HK-2 (cell line): ENCODE data around the gene DYDC1.
"Not testable (repeated sequence)": the region's sequence is repeated elsewhere in the genome, so short reads cannot be mapped to it uniquely, and the experiment has no call there.

Experiments
- DNase-seq: peaks from one replicate; pipeline ENCODE4 v3.0.0-alpha.2; 2018; ENCODE audit not compliant: unreplicated experiment

DYDC1 gene

GRCh38 chr10:80356563-80356988 is at the start of gene DYDC1, which contains the start of gene DYDC2:
TSS of gene DYDC1 (minus strand) at chr10:80356755. CDS start at chr10:80352601, 4,154 bp downstream.
TSS of gene DYDC2 (plus strand) at chr10:80356781. CDS start at chr10:80362444, 5,663 bp downstream.
- DNase-seq, result no peak

- no peak for DNase-seq
Measured at GRCh38 chr10:80406204-80406603, 49.6 kb upstream of the DYDC1 start.

- no peak for DNase-seq
Measured at GRCh38 chr10:80405626-80406025, 49.1 kb upstream of the DYDC1 start.

- no peak for DNase-seq
Measured at GRCh38 chr10:80405035-80405434, 48.5 kb upstream of the DYDC1 start.

GRCh38 chr10:80400136-80400804 is 43.7 kb upstream of the DYDC1 start:
- DNase-seq, result no peak

- no peak for DNase-seq
Measured at GRCh38 chr10:80397014-80397413, 40.5 kb upstream of the DYDC1 start.

GRCh38 chr10:80394358-80394916 is 37.9 kb upstream of the DYDC1 start:
- DNase-seq, result no peak

GRCh38 chr10:80392250-80392649 is 35.7 kb upstream of the DYDC1 start:
- no peak for DNase-seq

GRCh38 chr10:80390740-80391139 is 34.2 kb upstream of the DYDC1 start:
- DNase-seq, result no peak

- peak; percentile 25 for DNase-seq
Measured at GRCh38 chr10:80382989-80383388, 26.4 kb upstream of the DYDC1 start.

GRCh38 chr10:80380185-80380584 is 23.6 kb upstream of the DYDC1 start:
- no peak for DNase-seq

- DNase-seq, result no peak
Measured at GRCh38 chr10:80379701-80380100, 23.1 kb upstream of the DYDC1 start.

- DNase-seq, result no peak
Measured at GRCh38 chr10:80373502-80373901, 16.9 kb upstream of the DYDC1 start.

- no peak for DNase-seq
Measured at GRCh38 chr10:80372675-80373074, 16.1 kb upstream of the DYDC1 start.

- DNase-seq, result no peak
Measured at GRCh38 chr10:80371467-80371866, 14.9 kb upstream of the DYDC1 start.

GRCh38 chr10:80365510-80365909 is 9.0 kb upstream of the DYDC1 start:
- DNase-seq, result no peak

GRCh38 chr10:80359644-80360043 is 3.1 kb upstream of the DYDC1 start:
- no peak for DNase-seq

GRCh38 chr10:80358925-80359324 is 2.4 kb upstream of the DYDC1 start:
- not testable (repeated sequence) for DNase-seq

- no peak for DNase-seq
Measured at GRCh38 chr10:80357851-80358125, 1.2 kb upstream of the DYDC1 start.

GRCh38 chr10:80356989-80357850 is 665 bp upstream of the DYDC1 start:
- DNase-seq, result no peak

- no peak for DNase-seq
Measured at GRCh38 chr10:80351220-80351619, 5.3 kb downstream of the DYDC1 start.

- no peak for DNase-seq
Measured at GRCh38 chr10:80350251-80350650, 6.3 kb downstream of the DYDC1 start.

- DNase-seq, result no peak
Measured at GRCh38 chr10:80344912-80345311, 11.6 kb downstream of the DYDC1 start.
